Body of pancreas (tissue), 4 donors: ENCODE measurements around the gene CETP.

Source experiments
- CTCF ChIP-seq, 7 experiments: fragments of 450-650 bp in 4 of 7; fragments of 200-600 bp in 3 of 7; sonication (generic) in 3 of 7; IDR thresholded peaks; one replicate each; pipeline ENCODE4 v1.5.1; 2016 to 2019; ENCODE audit warnings: antibody characterized with exemption in 7 of 7
- POLR2A ChIP-seq, 3 donors: fragments of 450-650 bp; IDR thresholded peaks; one replicate each; pipeline ENCODE4 v1.6.1; 2016; ENCODE audit warnings: antibody characterized with exemption in 3 of 3, mild to moderate bottlenecking in 2 of 3

- TF ChIP-seq CTCF (IDR thresholded peaks at IDR 0.05) (no peak), POLR2A (IDR thresholded peaks at IDR 0.05) (no peak)
Measured at GRCh38 chr16:56997264-56997663, 35.5 kb downstream of the CETP start.
